Activated CD4-positive, alpha-beta T cell treated with anti-CD3 and anti-CD28 coated beads for 4 hours (primary cell): ENCODE data around the gene LRP1B.
"Not testable (repeated sequence)": the region's sequence is repeated elsewhere in the genome, so short reads cannot be mapped to it uniquely, and the experiment has no call there.

Experiments used
- DNase-seq, 2 donors: peaks; one replicate each; pipeline ENCODE4 v3.0.0-alpha.2; 2020

The LRP1B gene

GRCh38 chr2:140359056-140359771 is 1771.6 kb downstream of the LRP1B start:
- no peak for DNase-seq

GRCh38 chr2:140356697-140357096 is 1774.1 kb downstream of the LRP1B start:
- DNase-seq, result no peak

GRCh38 chr2:140355511-140356090 is 1775.2 kb downstream of the LRP1B start:
- DNase-seq, result no peak

GRCh38 chr2:140354544-140354943 is 1776.3 kb downstream of the LRP1B start:
- DNase-seq, result no peak

GRCh38 chr2:140353541-140353940 is 1777.3 kb downstream of the LRP1B start:
- DNase-seq, result no peak

GRCh38 chr2:140351692-140352091 is 1779.1 kb downstream of the LRP1B start:
- DNase-seq, result no peak

- no peak for DNase-seq
Observed at GRCh38 chr2:140349695-140350094, 1781.1 kb downstream of the LRP1B start.

- no peak for DNase-seq
Observed at GRCh38 chr2:140348826-140349225, 1782.0 kb downstream of the LRP1B start.

- DNase-seq, result no peak
Observed at GRCh38 chr2:140344838-140345237, 1786.0 kb downstream of the LRP1B start.

GRCh38 chr2:140344266-140344665 is 1786.5 kb downstream of the LRP1B start:
- DNase-seq, result not testable (repeated sequence)

- DNase-seq, result no peak
Observed at GRCh38 chr2:140338795-140339194, 1792.0 kb downstream of the LRP1B start.

GRCh38 chr2:140337061-140337460 is 1793.8 kb downstream of the LRP1B start:
- no peak for DNase-seq

GRCh38 chr2:140316345-140316744 is 1814.5 kb downstream of the LRP1B start:
- DNase-seq, result no peak

- DNase-seq, result no peak
Observed at GRCh38 chr2:140311905-140312304, 1818.9 kb downstream of the LRP1B start.

- DNase-seq, result no peak
Observed at GRCh38 chr2:140308706-140309105, 1822.1 kb downstream of the LRP1B start.

- DNase-seq, result no peak
Observed at GRCh38 chr2:140307532-140307931, 1823.3 kb downstream of the LRP1B start.

GRCh38 chr2:140295767-140296166 is 1835.0 kb downstream of the LRP1B start:
- DNase-seq, result no peak

GRCh38 chr2:140288726-140289125 is 1842.1 kb downstream of the LRP1B start:
- no peak for DNase-seq

- no peak for DNase-seq
Observed at GRCh38 chr2:140288213-140288612, 1842.6 kb downstream of the LRP1B start.

GRCh38 chr2:140286377-140286776 is 1844.4 kb downstream of the LRP1B start:
- DNase-seq, result no peak

GRCh38 chr2:140277344-140277743 is 1853.5 kb downstream of the LRP1B start:
- DNase-seq, result not testable (repeated sequence)

GRCh38 chr2:140276661-140277060 is 1854.2 kb downstream of the LRP1B start:
- no peak for DNase-seq

GRCh38 chr2:140275427-140275826 is 1855.4 kb downstream of the LRP1B start:
- no peak for DNase-seq

GRCh38 chr2:140274891-140275290 is 1855.9 kb downstream of the LRP1B start:
- no peak for DNase-seq

- DNase-seq, result no peak
Observed at GRCh38 chr2:140273958-140274357, 1856.9 kb downstream of the LRP1B start.
